Astrocyte (in vitro differentiated cells and primary cell): ENCODE measurements around the gene NPC1L1. TPM values are rescaled to one million over a fixed set of nuclear protein-coding genes. Genes with fewer than 3 reads are reported as not detected.

Experiments
- DNase-seq: peaks from one replicate; pipeline ENCODE4 v3.0.0-alpha.2; 2010; ENCODE audit warnings: low read depth
- FAIRE-seq: peaks from 2 replicates; lab custom pipeline; 2011; peaks lifted over from hg19 to GRCh38; lab: Jason Lieb, UNC
- H2AFZ ChIP-seq: 2 replicates; pipeline ENCODE4 v1.6.0; 2012; ENCODE audit warnings: low read depth, low read length, inconsistent platforms
- H3K27ac ChIP-seq: 2 replicates; pipeline ENCODE4 v1.5.1; 2011; ENCODE audit warnings: low read depth, low read length, inconsistent platforms
- H3K27me3 ChIP-seq: 2 replicates; pipeline ENCODE4 v1.6.0; 2011; ENCODE audit warnings: low read length, inconsistent platforms; ENCODE audit not compliant: insufficient read depth
- H3K36me3 ChIP-seq: 2 replicates; pipeline ENCODE4 v1.5.1; 2011; ENCODE audit warnings: low read length, inconsistent platforms; ENCODE audit not compliant: insufficient read depth
- H3K4me1 ChIP-seq: 2 replicates; pipeline ENCODE4 v1.5.1; 2011; ENCODE audit warnings: low read length, inconsistent platforms; ENCODE audit not compliant: insufficient read depth
- H3K4me2 ChIP-seq: 2 replicates; pipeline ENCODE4 v1.6.0; 2012; ENCODE audit warnings: low read length, inconsistent platforms
- H3K4me3 ChIP-seq: 2 replicates; pipeline ENCODE4 v1.5.1; 2011; ENCODE audit warnings: low read depth, mild to moderate bottlenecking, low read length, inconsistent platforms; ENCODE audit not compliant: insufficient read depth
- H3K79me2 ChIP-seq: 2 replicates; pipeline ENCODE4 v1.6.0; 2012; ENCODE audit warnings: mild to moderate bottlenecking, low read length, inconsistent platforms; ENCODE audit not compliant: insufficient read depth
- H3K9ac ChIP-seq: 2 replicates; pipeline ENCODE4 v1.6.0; 2012; ENCODE audit warnings: mild to moderate bottlenecking, low read length, inconsistent platforms
- H3K9me3 ChIP-seq: 2 replicates; pipeline ENCODE4 v1.5.1; 2012; ENCODE audit warnings: low read depth, mild to moderate bottlenecking, low read length, inconsistent platforms; ENCODE audit not compliant: insufficient read depth
- H4K20me1 ChIP-seq: 2 replicates; pipeline ENCODE4 v1.6.0; 2012; ENCODE audit warnings: low read length, inconsistent platforms; ENCODE audit not compliant: insufficient read depth
- H3K27ac Mint-ChIP-seq: one replicate; pipeline ENCODE4 v1.8.0; 2021; ENCODE audit warnings: mild to moderate bottlenecking, mixed read lengths; ENCODE audit not compliant: unreplicated experiment
- H3K27me3 Mint-ChIP-seq: one replicate; pipeline ENCODE4 v1.8.0; 2021; ENCODE audit warnings: low read depth, mixed read lengths; ENCODE audit not compliant: unreplicated experiment
- H3K36me3 Mint-ChIP-seq: one replicate; pipeline ENCODE4 v1.8.0; 2021; ENCODE audit warnings: low read depth, mixed read lengths; ENCODE audit not compliant: unreplicated experiment
- H3K4me1 Mint-ChIP-seq: one replicate; pipeline ENCODE4 v1.8.0; 2021; ENCODE audit warnings: low read depth, mixed read lengths; ENCODE audit not compliant: unreplicated experiment
- H3K4me3 Mint-ChIP-seq: one replicate; pipeline ENCODE4 v1.8.0; 2021; ENCODE audit warnings: mild to moderate bottlenecking, moderate library complexity, mixed read lengths; ENCODE audit not compliant: unreplicated experiment
- H3K9me3 Mint-ChIP-seq: one replicate; pipeline ENCODE4 v1.8.0; 2021; ENCODE audit warnings: mild to moderate bottlenecking, mixed read lengths; ENCODE audit not compliant: unreplicated experiment
- CTCF ChIP-seq: IDR thresholded peaks from 2 replicates; pipeline ENCODE4 v1.5.1; 2011; ENCODE audit warnings: low read depth, mild to moderate bottlenecking, inconsistent platforms, low read length, moderate library complexity; ENCODE audit not compliant: insufficient read depth
- EZH2 ChIP-seq: IDR thresholded peaks from 2 replicates; pipeline ENCODE4 v1.6.1; 2012; ENCODE audit warnings: mild to moderate bottlenecking, low read length, inconsistent platforms; ENCODE audit not compliant: insufficient read depth
- total RNA-seq: library from RNA; stranded (reverse); gene quantifications from 2 replicates; pipeline ENCODE4 v1.2.1, GENCODE V29; 2021

NPC1L1 gene
- total RNA-seq, 1 donor from 2014 or later = 0.07 TPM

GRCh38 chr7:44533301-44534055, 7.7 kb downstream of the NPC1L1 start:
- Histone ChIP-seq H3K4me1 (no peaks in the 10 kb centered on the region), H3K9me3 (no peaks in the 10 kb centered on the region), H3K79me2 (no peaks in the 10 kb centered on the region), H3K4me2 (no peak overlapping the region), H3K27me3 (no peaks in the 10 kb centered on the region), H2AFZ (no peak overlapping the region), H4K20me1 (no peaks in the 10 kb centered on the region), H3K27ac (no peak overlapping the region), H3K4me3 (no peak overlapping the region), H3K9ac (no peak overlapping the region), H3K36me3 (no peaks in the 10 kb centered on the region)
- Mint-ChIP-seq H3K27ac (no peak overlapping the region), H3K4me1 (no peaks in the 10 kb centered on the region), H3K27me3 (peaks cover 11% of the 10 kb centered on the region), H3K9me3 (peaks cover 8% of the 10 kb centered on the region), H3K36me3 (peaks cover 3% of the 10 kb centered on the region), H3K4me3 (no peak overlapping the region)
- FAIRE-seq = no peak
- no peak for TF ChIP-seq EZH2
- no peak for TF ChIP-seq CTCF
- no peak for DNase-seq

- H3K9me3 Mint-ChIP-seq = peaks cover 17% of the 10 kb centered on the region
- H3K27ac Mint-ChIP-seq = no peak overlapping the region
- Histone ChIP-seq H2AFZ (no peak overlapping the region), H3K4me3 (no peak overlapping the region), H3K9me3 (no peaks in the 10 kb centered on the region), H4K20me1 (no peaks in the 10 kb centered on the region), H3K9ac (no peak overlapping the region), H3K79me2 (no peaks in the 10 kb centered on the region), H3K27ac (no peak overlapping the region), H3K36me3 (no peaks in the 10 kb centered on the region), H3K4me1 (no peaks in the 10 kb centered on the region), H3K27me3 (no peaks in the 10 kb centered on the region), H3K4me2 (no peak overlapping the region)
- H3K4me3 Mint-ChIP-seq = no peak overlapping the region
- peaks cover 3% of the 10 kb centered on the region for H3K36me3 Mint-ChIP-seq
- DNase-seq (no peak), FAIRE-seq (no peak)
- TF ChIP-seq CTCF (no peak), EZH2 (no peak)
- H3K27me3 Mint-ChIP-seq = peaks cover 8% of the 10 kb centered on the region
- no peaks in the 10 kb centered on the region for H3K4me1 Mint-ChIP-seq
These were observed 9.4 kb downstream of the NPC1L1 start for GRCh38 chr7:44531421-44532380.
